HepG2 (cell line): Measurements from ENCODE around the gene ZNF221. TPM values are rescaled to one million over a fixed set of nuclear protein-coding genes. Genes with fewer than 3 reads are reported as not detected.
A peak's percentile ranks its signal among the peaks of the same experiment; 100 is the strongest.

ENCODE experiments used
- BRD4 ChIP-seq: sonication (generic); formaldehyde crosslinking; IDR thresholded peaks from 2 replicates; pipeline ENCODE4 v1.4.0; 2020; ENCODE audit warnings: missing genetic modification reagents
- EZH2 ChIP-seq: conservative IDR thresholded peaks from 2 replicates; pipeline ENCODE4 v1.6.1; 2012; ENCODE audit warnings: mild to moderate bottlenecking, low read depth, low read length, moderate library complexity
- HMG20A ChIP-seq: IDR thresholded peaks from 2 replicates; pipeline ENCODE4 v1.6.1; 2016; ENCODE audit warnings: borderline replicate concordance
- HNF1B ChIP-seq: sonication (generic); formaldehyde crosslinking; IDR thresholded peaks from 2 replicates; pipeline ENCODE4 v1.5.1; 2020; ENCODE audit warnings: mild to moderate bottlenecking, moderate library complexity, missing genetic modification reagents
- IKZF5 ChIP-seq: IDR thresholded peaks from 2 replicates; pipeline ENCODE4 v1.6.1; 2018; ENCODE audit warnings: missing genetic modification reagents, mild to moderate bottlenecking, missing compliant biosample characterization
- NR0B2 ChIP-seq: sonication (generic); formaldehyde crosslinking; IDR thresholded peaks from 2 replicates; pipeline ENCODE4 v1.4.0; 2020; ENCODE audit warnings: mild to moderate bottlenecking, missing genetic modification reagents
- PRMT3 ChIP-seq: sonication (generic); formaldehyde crosslinking; IDR thresholded peaks from 2 replicates; pipeline ENCODE4 v1.8.1; 2022; ENCODE audit warnings: low read depth, mild to moderate bottlenecking, moderate library complexity, missing genetic modification reagents, borderline replicate concordance
- SYNCRIP ChIP-seq: fragments of 200-400 bp; formaldehyde crosslinking; IDR thresholded peaks from 2 replicates; pipeline ENCODE4 v1.6.1; 2018; ENCODE audit warnings: mild to moderate bottlenecking, low read depth, low read length; ENCODE audit not compliant: insufficient read depth
- TMF1 ChIP-seq: sonication (generic); formaldehyde crosslinking; IDR thresholded peaks from 2 replicates; pipeline ENCODE4 v1.8.1; 2022; ENCODE audit warnings: low read depth, missing genetic modification reagents
- U2AF2 ChIP-seq: fragments of 200-400 bp; formaldehyde crosslinking; IDR thresholded peaks from 2 replicates; pipeline ENCODE4 v1.6.1; 2017; ENCODE audit warnings: low read depth, mild to moderate bottlenecking, low read length
- ZC3H13 ChIP-seq: sonication (generic); formaldehyde crosslinking; IDR thresholded peaks from 2 replicates; pipeline ENCODE4 v1.8.1; 2023; ENCODE audit warnings: mild to moderate bottlenecking, missing genetic modification reagents, moderate library complexity
- ZFP41 ChIP-seq: sonication (generic); formaldehyde crosslinking; IDR thresholded peaks from 2 replicates; pipeline ENCODE4 v1.4.0; 2020; ENCODE audit warnings: mild to moderate bottlenecking, missing genetic modification reagents, borderline replicate concordance
- ZHX2 ChIP-seq, 2 experiments: sonication (generic) in 1 of 2; formaldehyde crosslinking in 1 of 2; IDR thresholded peaks; 2 replicates each; pipeline versions ENCODE4 v1.6.1 to v1.9.0; 2014 to 2022; ENCODE audit warnings: antibody characterized with exemption in 1 of 2, borderline replicate concordance in 1 of 2, inconsistent platforms in 1 of 2, low read depth in 1 of 2, missing genetic modification reagents in 1 of 2
- ZNF138 ChIP-seq: sonication (generic); formaldehyde crosslinking; IDR thresholded peaks from 2 replicates; pipeline ENCODE4 v1.5.0; 2020; ENCODE audit warnings: mild to moderate bottlenecking, low read depth, missing genetic modification reagents
- ZNF644 ChIP-seq: IDR thresholded peaks from 2 replicates; pipeline ENCODE4 v1.6.1; 2016; ENCODE audit warnings: low read depth
- ZNF891 ChIP-seq: sonication (generic); formaldehyde crosslinking; IDR thresholded peaks from 2 replicates; pipeline ENCODE4 v1.5.0; 2020; ENCODE audit warnings: mild to moderate bottlenecking, missing genetic modification reagents
- polyA plus RNA-seq, 8 experiments: library from polyadenylated mRNA; depleted of rRNA in 3 of 8; stranded (reverse) in 7 of 8; unstranded in 1 of 8; fragments of >200 nt; fragmentation: Illumina TruSeq in 4 of 8; extraction: Trizol in 4 of 8; gene quantifications; 2 replicates each; pipeline versions ENCODE4 v1.2.1 to v1.2.3, GENCODE V29; 2011 to 2016; ENCODE audit warnings: low read depth in 4 of 8, missing spikeins in 1 of 8, mixed read lengths in 1 of 8; ENCODE audit not compliant: insufficient read depth in 1 of 8
- total RNA-seq, 5 experiments: library from RNA; depleted of rRNA; stranded (reverse); fragments of >200 nt; fragmentation: Illumina TruSeq; extraction: Trizol; gene quantifications; 2 replicates each; pipeline ENCODE4 v1.2.3, GENCODE V29; 2016; ENCODE audit warnings: low read depth in 1 of 5

The ZNF221 gene
- total and polyA plus RNA-seq, 2 of the 13 experiments (the other 11 are each of a cell fraction or from before 2014, with no cell fraction given) = 0.48 to 3.4 TPM

GRCh38 chr19:43934985-43935708, 15.9 kb upstream of the ZNF221 start, which contains the start of gene ZNF45 (continued):
- TF ChIP-seq BRD4 = peak; percentile 50; the same call in 1 of the 2 replicates
- TF ChIP-seq NR0B2 (CRISPR knock-in tag) = no peak
- TF ChIP-seq HMG20A (CRISPR knock-in tag) = no peak
- no peak for TF ChIP-seq EZH2
- 0 out of 2 replicates have a peak, but pooled peaks have one; percentile 61 for TF ChIP-seq TMF1 (CRISPR knock-in tag)
- peak; percentile 44; the same call in 1 of the 2 replicates for TF ChIP-seq IKZF5
- TF ChIP-seq HNF1B (CRISPR knock-in tag) = 0 out of 2 replicates have a peak, but pooled peaks have one; percentile 31
- no peak for TF ChIP-seq ZC3H13 (CRISPR knock-in tag)
- no peak for TF ChIP-seq SYNCRIP
- no peak for TF ChIP-seq PRMT3 (CRISPR knock-in tag)
- peak; percentile 87 for TF ChIP-seq ZNF891 (CRISPR knock-in tag)
- TF ChIP-seq ZHX2 (IDR thresholded peaks at IDR 0.05; ENCODE audit: low read depth) = no peak
- 0 out of 2 replicates have a peak, but pooled peaks have one; percentile 64 for TF ChIP-seq ZHX2 (CRISPR knock-in tag; IDR thresholded peaks at IDR 0.05; ENCODE audit: borderline replicate concordance)
- TF ChIP-seq ZFP41 (CRISPR knock-in tag) = no peak
- TF ChIP-seq ZNF644 = no peak
- TF ChIP-seq ZNF138 (CRISPR knock-in tag) = 0 out of 2 replicates have a peak, but pooled peaks have one; percentile 53
- TF ChIP-seq U2AF2 = no peak
